Activated T-helper 17 cell treated with anti-CD3 and anti-CD28 coated beads, Interleukin-2, amount 50 U/mL, for 72 hours (primary cell): ENCODE results near the gene DTX2. TPM values are rescaled to one million over a fixed set of nuclear protein-coding genes. Genes with fewer than 3 reads are reported as not detected.
"Not testable (repeated sequence)": the region's sequence is repeated elsewhere in the genome, so short reads cannot be mapped to it uniquely, and the experiment has no call there.

Experiments used
- ATAC-seq: fragments of 150-1000 bp; cut with Tn5 transposase; replicated peaks from 2 replicates; pipeline ENCODE4 v1.10.0; 2021; ENCODE audit warnings: mild to moderate bottlenecking, moderate library complexity
- H3K27ac Mint-ChIP-seq: one replicate; pipeline ENCODE4 v1.8.0; 2022; ENCODE audit warnings: mixed read lengths
- H3K27me3 Mint-ChIP-seq: one replicate; pipeline ENCODE4 v1.8.0; 2022; ENCODE audit warnings: mixed read lengths
- H3K36me3 Mint-ChIP-seq: one replicate; pipeline ENCODE4 v1.8.0; 2022; ENCODE audit warnings: low read depth, mild to moderate bottlenecking, mixed read lengths
- H3K4me1 Mint-ChIP-seq: one replicate; pipeline ENCODE4 v1.8.0; 2022; ENCODE audit warnings: mixed read lengths
- H3K4me3 Mint-ChIP-seq: one replicate; pipeline ENCODE4 v1.8.0; 2022; ENCODE audit warnings: mild to moderate bottlenecking, mixed read lengths
- H3K9me3 Mint-ChIP-seq: one replicate; pipeline ENCODE4 v1.8.0; 2022; ENCODE audit warnings: mixed read lengths
- total RNA-seq, 2 donors: library from RNA; stranded (reverse); gene quantifications; one replicate each; pipeline ENCODE4 v1.2.3, GENCODE V29; 2022

Gene DTX2
- total RNA-seq, 2 donors from 2014 or later = 26.4 to 32.6 TPM

DNA sequence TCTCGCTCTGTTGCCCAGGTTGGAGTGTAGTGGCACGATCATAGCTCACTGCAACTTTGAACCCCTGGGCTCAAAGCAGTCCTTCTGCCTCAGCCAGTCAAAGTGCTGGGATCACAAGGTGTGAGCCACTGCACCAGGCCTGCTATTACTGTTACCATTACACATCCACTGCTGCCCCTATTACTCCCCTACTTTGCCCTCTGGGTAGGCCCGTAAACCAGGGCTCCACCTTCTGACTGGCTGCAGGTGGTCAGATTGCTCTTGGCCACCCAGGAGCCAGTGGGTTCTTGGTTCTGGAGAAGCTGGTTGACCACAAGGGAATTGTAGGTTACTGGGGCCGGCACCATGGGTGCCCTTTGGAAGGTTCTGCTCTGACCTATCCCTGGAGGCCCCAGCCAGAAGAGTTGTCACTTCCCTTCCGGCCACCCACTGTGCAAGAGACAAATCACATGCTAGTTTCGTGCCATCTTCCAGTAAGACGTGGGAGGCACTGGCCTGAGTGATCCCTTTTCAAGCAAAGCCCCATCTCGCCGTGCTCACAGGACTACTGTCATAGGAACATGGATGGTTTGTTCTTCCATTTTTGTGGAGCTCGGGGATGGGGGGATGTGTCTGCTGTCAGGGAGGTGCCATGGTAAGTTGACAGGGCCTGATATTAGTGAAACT is 10.2 kb downstream of the DTX2 start:
- not testable (repeated sequence) for H3K4me1 Mint-ChIP-seq, H3K9me3 Mint-ChIP-seq, H3K36me3 Mint-ChIP-seq, H3K4me3 Mint-ChIP-seq, H3K27ac Mint-ChIP-seq, H3K27me3 Mint-ChIP-seq, ATAC-seq

DNA sequence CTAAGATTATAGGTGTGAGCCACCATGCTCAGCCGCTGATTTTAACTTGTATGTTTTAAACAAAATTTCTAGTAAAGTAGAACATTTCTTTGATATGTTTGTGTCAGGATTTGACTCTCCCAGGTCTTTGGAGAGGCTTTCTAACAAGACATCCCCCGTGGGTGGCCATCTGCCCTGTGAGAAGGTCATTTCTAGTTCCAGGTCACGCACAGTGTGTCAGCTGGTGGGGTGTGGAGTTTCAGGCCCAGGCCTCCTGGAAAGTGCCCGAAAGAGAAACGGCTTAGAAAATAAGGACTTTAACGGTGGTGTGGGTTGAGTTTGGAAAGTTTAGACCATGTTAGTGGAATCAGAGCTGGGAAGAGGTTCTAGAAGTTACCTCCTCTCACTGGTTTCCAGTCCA is 11.6 kb downstream of the DTX2 start:
- H3K4me3 Mint-ChIP-seq, H3K27ac Mint-ChIP-seq, H3K36me3 Mint-ChIP-seq, H3K9me3 Mint-ChIP-seq, ATAC-seq, H3K4me1 Mint-ChIP-seq, H3K27me3 Mint-ChIP-seq: not testable (repeated sequence)

DNA sequence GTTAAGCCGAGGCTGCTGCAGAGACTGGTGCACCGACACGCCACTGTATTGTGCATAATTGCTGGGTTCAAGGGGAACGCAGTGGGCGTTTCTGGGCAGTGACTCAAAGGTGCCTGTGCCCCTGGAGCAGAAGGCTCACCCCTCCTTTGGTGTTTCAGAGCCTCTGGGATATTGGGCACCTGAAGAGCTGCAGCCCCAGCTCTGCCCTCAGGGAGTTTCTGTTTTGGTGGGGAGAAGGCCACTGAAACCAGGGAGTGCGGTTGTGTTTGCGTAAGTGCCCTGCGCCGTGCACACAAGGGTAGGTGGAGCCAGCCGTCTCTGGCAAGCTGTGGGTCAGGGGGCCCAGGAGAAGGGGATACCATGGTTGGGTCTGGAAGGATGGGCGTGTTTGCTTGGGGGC is 14.8 kb downstream of the DTX2 start:
- H3K27me3 Mint-ChIP-seq, H3K4me1 Mint-ChIP-seq, H3K36me3 Mint-ChIP-seq, H3K9me3 Mint-ChIP-seq, ATAC-seq, H3K27ac Mint-ChIP-seq, H3K4me3 Mint-ChIP-seq: not testable (repeated sequence)

DNA sequence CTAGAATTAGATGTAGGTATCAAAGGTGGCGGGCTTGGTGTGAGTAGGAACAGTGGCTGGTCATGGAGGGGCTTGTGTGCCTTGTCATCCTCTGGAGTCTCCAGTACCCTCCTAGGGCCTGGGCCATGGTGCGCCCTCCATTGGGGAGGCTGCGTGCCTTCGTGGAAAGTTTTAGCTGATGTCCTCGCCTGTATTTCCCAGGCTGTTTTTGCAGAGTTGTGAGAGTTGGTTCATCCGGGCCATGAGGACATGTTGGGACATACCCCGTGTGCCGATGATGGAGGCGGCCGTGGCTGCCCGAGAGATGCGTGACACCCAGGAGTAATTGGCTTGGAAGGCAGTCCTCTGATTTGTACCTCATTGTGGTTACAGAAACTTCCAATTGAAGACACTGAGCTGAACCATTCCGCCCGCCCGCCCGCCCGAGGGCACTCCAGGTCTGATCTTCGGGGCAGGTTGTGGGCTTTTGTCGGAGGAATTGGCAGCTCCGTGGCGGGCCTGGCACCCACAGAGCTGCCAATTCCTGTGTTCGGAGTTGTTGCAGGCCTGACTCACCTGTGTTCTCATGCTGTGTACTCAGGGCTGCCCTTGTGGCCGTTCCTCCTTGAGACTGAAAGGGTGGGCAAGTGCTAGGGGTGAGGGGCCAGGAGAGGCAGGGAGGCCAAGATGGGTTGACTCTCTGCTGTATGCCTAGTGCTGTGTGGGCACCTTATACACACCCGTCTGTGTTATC is 15.4 kb downstream of the DTX2 start:
- H3K36me3 Mint-ChIP-seq, H3K9me3 Mint-ChIP-seq, ATAC-seq, H3K4me3 Mint-ChIP-seq, H3K27me3 Mint-ChIP-seq, H3K4me1 Mint-ChIP-seq, H3K27ac Mint-ChIP-seq: not testable (repeated sequence)

DNA sequence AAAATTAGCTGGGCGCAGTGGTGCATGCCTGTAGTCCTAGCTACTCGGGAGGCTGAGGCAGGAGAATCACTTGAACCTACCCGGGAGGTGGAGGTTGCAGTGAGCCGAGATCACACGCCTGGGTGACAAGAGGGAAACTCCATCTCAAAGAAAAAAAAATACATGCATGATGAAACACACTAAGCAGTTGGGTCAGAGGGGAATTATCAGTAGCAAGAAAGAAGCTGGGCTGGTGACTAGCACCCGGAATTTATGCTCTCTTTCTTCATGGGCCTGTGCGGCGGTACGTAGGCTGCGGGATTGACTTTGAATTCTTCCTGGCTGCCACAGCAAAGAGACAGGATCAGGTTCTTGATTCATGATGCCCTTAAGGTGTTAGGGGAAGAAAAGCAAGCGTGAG is 18.1 kb downstream of the DTX2 start:
- not testable (repeated sequence) for H3K9me3 Mint-ChIP-seq, H3K4me1 Mint-ChIP-seq, H3K27ac Mint-ChIP-seq, H3K4me3 Mint-ChIP-seq, ATAC-seq, H3K27me3 Mint-ChIP-seq
- peaks cover 20% of the 10 kb centered on the region for H3K36me3 Mint-ChIP-seq

DNA sequence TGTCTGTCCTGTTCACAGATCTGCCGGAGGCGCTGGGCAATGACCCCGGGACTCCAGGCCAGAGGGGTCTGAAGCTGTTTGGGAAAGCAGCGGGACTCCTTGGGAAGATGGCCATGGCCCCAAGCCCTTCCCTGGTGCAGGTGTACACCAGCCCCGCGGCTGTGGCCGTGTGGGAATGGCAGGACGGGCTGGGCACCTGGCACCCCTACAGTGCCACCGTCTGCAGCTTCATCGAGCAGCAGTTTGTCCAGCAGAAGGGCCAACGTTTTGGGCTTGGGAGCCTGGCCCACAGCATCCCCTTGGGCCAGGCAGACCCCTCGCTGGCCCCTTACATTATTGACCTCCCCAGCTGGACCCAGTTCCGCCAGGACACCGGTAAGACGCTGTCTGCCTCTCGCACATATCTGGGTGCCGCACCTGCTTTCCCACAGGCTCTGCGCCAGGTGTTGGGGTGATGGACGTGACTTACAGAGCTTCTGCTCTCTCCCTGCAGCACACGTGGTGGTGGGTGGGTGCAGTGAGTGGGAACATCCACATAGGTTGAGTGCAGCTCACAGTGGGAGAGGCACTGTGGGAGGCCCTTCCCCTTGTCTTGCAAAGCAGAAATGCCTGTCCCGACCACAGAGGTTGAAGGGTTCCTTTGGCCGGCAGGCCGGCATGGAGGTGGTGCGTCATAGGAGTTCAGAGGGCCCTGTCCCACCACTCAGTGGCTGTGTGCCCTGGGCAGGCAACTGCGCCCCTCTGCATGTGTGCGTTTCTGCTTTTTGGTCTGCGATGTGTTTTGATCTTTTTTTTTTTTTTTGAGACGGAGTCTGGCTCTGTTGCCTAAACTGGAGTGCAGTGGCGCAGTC is 19.1 kb downstream of the DTX2 start:
- not testable (repeated sequence) for H3K4me3 Mint-ChIP-seq, H3K4me1 Mint-ChIP-seq, H3K27me3 Mint-ChIP-seq, ATAC-seq, H3K27ac Mint-ChIP-seq, H3K9me3 Mint-ChIP-seq
- H3K36me3 Mint-ChIP-seq = peaks cover 20% of the 10 kb centered on the region

DNA sequence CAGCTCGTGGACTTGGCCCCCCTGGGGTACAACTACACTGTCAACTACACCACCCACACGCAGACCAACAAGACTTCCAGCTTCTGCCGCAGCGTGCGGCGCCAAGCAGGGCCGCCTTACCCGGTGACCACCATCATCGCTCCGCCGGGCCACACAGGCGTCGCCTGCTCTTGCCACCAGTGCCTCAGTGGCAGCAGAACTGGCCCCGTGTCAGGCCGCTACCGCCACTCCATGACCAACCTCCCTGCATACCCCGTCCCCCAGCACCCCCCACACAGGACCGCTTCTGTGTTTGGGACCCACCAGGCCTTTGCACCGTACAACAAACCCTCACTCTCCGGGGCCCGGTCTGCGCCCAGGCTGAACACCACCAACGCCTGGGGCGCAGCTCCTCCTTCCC is 21.2 kb downstream of the DTX2 start:
- H3K27ac Mint-ChIP-seq, H3K4me1 Mint-ChIP-seq, H3K4me3 Mint-ChIP-seq, H3K9me3 Mint-ChIP-seq, ATAC-seq, H3K27me3 Mint-ChIP-seq: not testable (repeated sequence)
- H3K36me3 Mint-ChIP-seq = peaks cover 20% of the 10 kb centered on the region

DNA sequence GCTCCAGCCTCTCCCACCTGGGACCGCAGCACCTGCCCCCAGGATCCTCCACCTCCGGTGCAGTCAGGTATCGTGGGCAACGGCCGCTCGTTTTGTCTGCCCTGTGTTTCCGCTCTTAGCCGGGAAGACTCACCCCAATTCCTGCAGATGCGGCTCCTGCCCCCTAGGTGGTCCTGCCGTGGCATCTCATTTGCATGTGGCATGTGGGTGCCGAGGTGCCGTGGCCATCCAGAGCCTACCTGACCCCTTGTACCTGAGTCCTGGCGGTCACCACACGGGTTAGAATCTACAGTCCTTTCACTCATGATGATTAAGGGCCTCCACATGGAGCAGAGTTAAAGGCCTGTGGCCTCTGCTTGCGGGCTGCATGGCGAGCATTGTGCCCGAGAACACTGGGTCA is 21.6 kb downstream of the DTX2 start:
- not testable (repeated sequence) for H3K9me3 Mint-ChIP-seq, H3K27me3 Mint-ChIP-seq, ATAC-seq, H3K27ac Mint-ChIP-seq, H3K4me3 Mint-ChIP-seq, H3K4me1 Mint-ChIP-seq
- H3K36me3 Mint-ChIP-seq = peaks cover 20% of the 10 kb centered on the region

DNA sequence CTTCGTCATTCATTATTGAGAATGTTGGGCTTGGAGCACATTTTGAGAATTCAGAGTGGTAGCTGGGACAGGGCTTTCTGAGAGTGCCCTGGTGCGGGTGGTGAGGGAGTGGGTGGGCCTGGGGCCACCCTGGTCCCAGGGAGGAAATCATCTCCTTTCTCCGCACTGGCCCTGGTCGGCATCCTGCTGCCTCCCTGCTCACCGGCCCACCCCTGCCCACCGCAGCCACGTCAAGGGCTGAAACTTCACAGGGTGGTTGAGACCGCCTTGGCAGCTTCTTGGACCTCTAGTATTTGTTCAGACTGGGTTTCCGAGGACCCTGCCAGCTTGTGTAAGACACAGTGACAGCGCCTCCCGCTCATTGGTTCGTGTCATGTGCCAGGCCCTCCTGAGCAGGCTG is 22.9 kb downstream of the DTX2 start:
- ATAC-seq, H3K4me3 Mint-ChIP-seq: not testable (repeated sequence)

DNA sequence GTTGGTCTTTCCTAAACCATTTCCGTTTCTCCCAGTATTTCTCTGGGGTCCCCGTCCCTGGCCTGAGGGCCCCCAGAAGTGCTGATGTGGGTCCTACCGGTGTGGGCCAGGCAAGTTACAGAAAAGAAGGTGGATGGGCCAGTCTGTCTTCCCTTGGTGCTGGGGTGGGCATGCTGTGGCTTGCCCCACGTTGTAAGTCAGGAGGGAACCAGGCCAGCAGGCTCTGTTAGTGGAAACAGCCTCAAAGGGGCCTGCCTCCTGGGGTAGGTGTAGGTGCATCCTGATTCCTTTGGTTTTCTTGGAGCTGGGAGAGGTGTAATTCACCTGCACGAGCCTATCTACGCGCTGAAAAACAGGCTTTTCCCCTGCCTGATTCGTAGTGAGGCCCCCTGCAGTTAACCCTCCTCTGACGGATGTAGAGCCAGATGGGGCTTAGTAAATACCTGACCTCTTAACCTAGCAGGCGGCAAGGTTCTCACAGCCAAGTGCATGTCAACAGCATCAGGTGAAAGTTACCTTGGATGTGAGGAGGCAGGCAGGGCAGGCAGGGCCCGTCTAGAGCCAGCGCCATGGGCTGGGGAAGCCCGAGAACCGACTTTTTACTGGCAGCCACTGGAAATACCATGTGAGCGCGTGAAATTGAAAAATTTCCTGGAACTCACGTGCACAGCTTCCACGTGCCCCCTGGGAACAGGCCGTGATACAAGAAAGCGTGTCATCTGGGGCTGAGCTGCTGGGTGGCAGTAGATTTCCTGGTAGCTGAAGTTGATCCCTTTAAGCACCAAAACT is 24.5 kb downstream of the DTX2 start:
- not testable (repeated sequence) for H3K27ac Mint-ChIP-seq

More for the DNA sequence above, 22.9 kb downstream of the DTX2 start:
- H3K4me1 Mint-ChIP-seq, H3K27me3 Mint-ChIP-seq, H3K27ac Mint-ChIP-seq, H3K9me3 Mint-ChIP-seq: not testable (repeated sequence)
- peaks cover 20% of the 10 kb centered on the region for H3K36me3 Mint-ChIP-seq

DNA sequence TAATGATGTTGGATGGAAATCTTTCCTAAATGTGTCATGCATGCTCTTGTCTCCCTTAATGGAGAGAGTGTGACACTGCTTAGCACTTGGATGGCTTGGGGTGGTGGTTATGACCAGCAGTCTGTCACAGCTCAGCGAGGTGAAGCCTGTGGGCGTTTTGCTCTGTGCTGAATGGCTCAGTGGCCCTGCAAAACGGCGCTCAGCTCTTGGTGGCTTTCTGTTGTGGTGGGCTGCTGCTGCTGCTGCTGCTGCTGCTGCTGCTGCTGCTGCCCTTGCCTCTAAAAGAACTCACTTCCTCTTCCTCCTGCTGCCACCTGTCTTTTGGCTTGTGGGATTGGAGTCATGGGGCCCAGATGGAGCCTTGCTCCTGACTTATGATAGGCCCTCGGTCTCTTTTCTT is 25.1 kb downstream of the DTX2 start:
- Mint-ChIP-seq H3K36me3 (peaks cover 19% of the 10 kb centered on the region), H3K4me3 (peak overlapping the region; percentile 38)
- H3K27ac Mint-ChIP-seq, H3K4me1 Mint-ChIP-seq, H3K27me3 Mint-ChIP-seq, H3K9me3 Mint-ChIP-seq: not testable (repeated sequence)
- ATAC-seq = peak; percentile 98

More for the DNA sequence above, 24.5 kb downstream of the DTX2 start:
- Mint-ChIP-seq H3K4me3 (peak overlapping the region; percentile 38), H3K36me3 (peaks cover 20% of the 10 kb centered on the region)
- H3K27me3 Mint-ChIP-seq, H3K4me1 Mint-ChIP-seq, H3K9me3 Mint-ChIP-seq: not testable (repeated sequence)
- ATAC-seq = peak; percentile 18

DNA sequence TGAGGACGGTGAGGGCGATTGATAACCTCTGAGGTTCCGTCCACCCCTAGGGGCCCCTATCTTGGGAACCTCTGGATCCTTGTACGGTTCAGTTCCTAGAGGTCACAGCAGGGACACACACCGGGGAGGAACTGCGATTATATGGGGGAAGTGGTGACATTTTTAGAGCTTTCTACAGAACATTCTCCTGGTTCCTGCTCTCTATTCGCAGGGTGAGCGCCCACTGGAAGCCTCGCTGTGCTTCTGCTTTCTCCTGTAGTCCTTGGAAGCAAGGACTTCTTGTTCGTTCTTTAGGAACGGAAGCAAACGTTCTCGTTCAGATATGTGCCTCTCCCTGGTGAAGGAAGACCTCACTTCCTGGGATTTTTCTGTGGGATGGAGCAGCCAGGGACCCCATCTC is 26.5 kb downstream of the DTX2 start:
- not testable (repeated sequence) for H3K4me1 Mint-ChIP-seq, H3K27ac Mint-ChIP-seq, H3K36me3 Mint-ChIP-seq, ATAC-seq, H3K9me3 Mint-ChIP-seq, H3K4me3 Mint-ChIP-seq, H3K27me3 Mint-ChIP-seq

DNA sequence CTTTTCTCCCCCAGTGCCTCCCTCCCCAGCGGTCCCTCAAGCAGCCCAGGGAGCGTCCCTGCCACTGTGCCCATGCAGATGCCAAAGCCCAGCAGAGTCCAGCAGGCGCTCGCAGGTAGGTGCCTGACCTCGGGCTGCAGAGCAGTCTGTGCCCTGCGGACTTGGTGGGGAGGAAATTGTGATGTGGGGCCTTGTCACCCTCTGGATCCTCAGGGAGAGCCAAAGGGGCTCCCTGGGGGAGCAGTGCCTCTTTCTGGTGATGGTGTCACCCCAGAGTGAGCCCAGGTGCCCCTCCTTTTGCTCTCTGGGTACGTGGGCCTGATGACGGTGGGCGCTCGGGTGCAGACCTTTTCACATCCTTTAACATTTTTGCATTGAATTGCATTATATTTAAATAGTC is 30.6 kb downstream of the DTX2 start:
- not testable (repeated sequence) for H3K27me3 Mint-ChIP-seq, H3K4me1 Mint-ChIP-seq, H3K4me3 Mint-ChIP-seq, H3K36me3 Mint-ChIP-seq, H3K27ac Mint-ChIP-seq, H3K9me3 Mint-ChIP-seq, ATAC-seq

DNA sequence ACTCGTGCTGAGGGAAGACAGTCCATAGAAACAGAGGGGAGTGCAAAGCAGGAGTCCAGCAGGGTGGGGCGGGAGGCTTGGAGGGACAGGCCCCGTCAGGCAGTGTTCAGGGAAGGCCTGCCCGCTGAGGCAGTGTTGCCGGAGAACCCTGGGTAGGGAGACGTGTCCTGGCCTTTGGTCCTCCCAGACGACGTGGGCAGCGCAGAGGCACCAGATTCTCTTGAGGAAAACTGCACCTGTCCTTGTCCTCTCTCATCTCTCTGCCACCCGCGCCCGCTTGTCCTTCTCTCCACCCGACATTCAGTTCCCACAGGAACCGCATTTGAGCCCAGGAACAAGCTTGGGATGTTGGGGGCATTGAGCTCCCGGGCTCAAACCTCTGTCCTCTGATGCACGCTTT is 34.2 kb downstream of the DTX2 start:
- not testable (repeated sequence) for H3K9me3 Mint-ChIP-seq, H3K27me3 Mint-ChIP-seq, H3K36me3 Mint-ChIP-seq, H3K27ac Mint-ChIP-seq, H3K4me1 Mint-ChIP-seq, ATAC-seq, H3K4me3 Mint-ChIP-seq
